Nephron (organoid): ENCODE results near the gene KLHDC1.
"Not testable (repeated sequence)": the region's sequence is repeated elsewhere in the genome, so short reads cannot be mapped to it uniquely, and the experiment has no call there.

Experiments
- H3K27ac Mint-ChIP-seq, 3 experiments: 2 replicates each; pipeline ENCODE4 v1.8.0; 2020; ENCODE audit warnings: mixed read lengths in 3 of 3, mild to moderate bottlenecking in 2 of 3, moderate library complexity in 1 of 3
- H3K27me3 Mint-ChIP-seq: 2 replicates; pipeline ENCODE4 v1.8.0; 2021; ENCODE audit warnings: low read depth, mild to moderate bottlenecking, moderate library complexity, mixed read lengths
- H3K36me3 Mint-ChIP-seq: 2 replicates; pipeline ENCODE4 v1.8.0; 2020; ENCODE audit warnings: low read depth, mixed read lengths
- H3K4me1 Mint-ChIP-seq: 2 replicates; pipeline ENCODE4 v1.8.0; 2020; ENCODE audit warnings: mixed read lengths
- H3K4me3 Mint-ChIP-seq, 3 experiments: 2 replicates each; pipeline ENCODE4 v1.8.0; 2020; ENCODE audit warnings: mild to moderate bottlenecking in 3 of 3, mixed read lengths in 3 of 3, moderate library complexity in 2 of 3
- H3K9me3 Mint-ChIP-seq: 2 replicates; pipeline ENCODE4 v1.8.0; 2020; ENCODE audit warnings: mixed read lengths
- TF ChIP-seq, protein P1 (sequence below), 3 experiments: fragments of 200-600 bp; sonication (generic); IDR thresholded peaks; one replicate each; pipeline ENCODE4 v1.5.0; 2021; ENCODE audit warnings: antibody characterized with exemption in 3 of 3; ENCODE audit not compliant: unreplicated experiment in 3 of 3

KLHDC1 gene

DNA sequence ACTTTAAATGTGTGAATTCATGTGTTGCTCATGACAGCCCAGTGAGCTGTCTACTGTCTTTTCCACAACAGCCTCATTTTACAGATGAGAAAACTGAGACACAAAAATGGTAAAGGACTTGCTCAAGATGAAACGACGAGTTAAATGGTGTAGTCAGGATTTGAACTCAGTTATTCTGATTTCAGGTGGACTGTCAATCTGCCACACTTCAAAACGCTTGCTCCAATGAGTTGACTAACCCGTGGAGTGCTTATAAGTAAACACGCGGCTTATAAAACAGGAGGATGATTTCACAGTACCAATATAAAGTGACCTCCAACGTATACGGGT is 4.3 kb upstream of the KLHDC1 start:
- no peaks in the 10 kb centered on the region for H3K9me3 Mint-ChIP-seq
- H3K27me3 Mint-ChIP-seq = peaks cover 3% of the 10 kb centered on the region
- H3K4me1 Mint-ChIP-seq = peaks cover 22% of the 10 kb centered on the region
- no peaks in the 10 kb centered on the region for H3K36me3 Mint-ChIP-seq
- TF ChIP-seq, protein P1, sequence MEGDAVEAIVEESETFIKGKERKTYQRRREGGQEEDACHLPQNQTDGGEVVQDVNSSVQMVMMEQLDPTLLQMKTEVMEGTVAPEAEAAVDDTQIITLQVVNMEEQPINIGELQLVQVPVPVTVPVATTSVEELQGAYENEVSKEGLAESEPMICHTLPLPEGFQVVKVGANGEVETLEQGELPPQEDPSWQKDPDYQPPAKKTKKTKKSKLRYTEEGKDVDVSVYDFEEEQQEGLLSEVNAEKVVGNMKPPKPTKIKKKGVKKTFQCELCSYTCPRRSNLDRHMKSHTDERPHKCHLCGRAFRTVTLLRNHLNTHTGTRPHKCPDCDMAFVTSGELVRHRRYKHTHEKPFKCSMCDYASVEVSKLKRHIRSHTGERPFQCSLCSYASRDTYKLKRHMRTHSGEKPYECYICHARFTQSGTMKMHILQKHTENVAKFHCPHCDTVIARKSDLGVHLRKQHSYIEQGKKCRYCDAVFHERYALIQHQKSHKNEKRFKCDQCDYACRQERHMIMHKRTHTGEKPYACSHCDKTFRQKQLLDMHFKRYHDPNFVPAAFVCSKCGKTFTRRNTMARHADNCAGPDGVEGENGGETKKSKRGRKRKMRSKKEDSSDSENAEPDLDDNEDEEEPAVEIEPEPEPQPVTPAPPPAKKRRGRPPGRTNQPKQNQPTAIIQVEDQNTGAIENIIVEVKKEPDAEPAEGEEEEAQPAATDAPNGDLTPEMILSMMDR (IDR thresholded peaks at IDR 0.05; ENCODE audit: unreplicated experiment in 3 of 3) = no peak
- peak overlapping the region; percentile 92 to 93 (median 92) for H3K4me3 Mint-ChIP-seq
- peak overlapping the region; percentile 95 to 98 (median 98) for H3K27ac Mint-ChIP-seq

DNA sequence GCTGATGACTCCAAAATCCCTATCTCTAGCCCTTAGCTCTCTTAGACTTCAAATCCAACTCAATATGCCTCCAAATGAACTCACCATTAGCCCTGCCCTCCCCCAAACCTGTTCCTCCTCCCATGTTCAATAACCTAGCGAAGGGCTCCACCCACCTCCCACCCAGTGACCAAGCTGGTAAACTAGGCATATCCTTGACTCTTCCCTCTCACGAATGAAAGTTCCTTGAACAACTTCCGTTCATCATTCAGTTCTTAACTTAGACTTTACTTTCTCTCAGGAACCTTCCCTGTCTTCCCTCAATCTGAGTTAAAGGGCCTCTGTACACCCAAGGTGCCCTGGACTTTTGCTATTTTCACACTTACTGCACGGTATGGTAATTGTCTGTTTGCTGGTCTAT is 1.9 kb upstream of the KLHDC1 start:
- H3K9me3 Mint-ChIP-seq = no peaks in the 10 kb centered on the region
- TF ChIP-seq, protein P1 (IDR thresholded peaks at IDR 0.05; ENCODE audit: unreplicated experiment in 3 of 3) = no peak
- H3K27me3 Mint-ChIP-seq = peaks cover 3% of the 10 kb centered on the region
- H3K27ac Mint-ChIP-seq = peak overlapping the region; percentile 97 to 98 (median 98)
- no peaks in the 10 kb centered on the region for H3K36me3 Mint-ChIP-seq
- peak overlapping the region; percentile 78 to 88 (median 83) for H3K4me3 Mint-ChIP-seq
- H3K4me1 Mint-ChIP-seq = peaks cover 22% of the 10 kb centered on the region

DNA sequence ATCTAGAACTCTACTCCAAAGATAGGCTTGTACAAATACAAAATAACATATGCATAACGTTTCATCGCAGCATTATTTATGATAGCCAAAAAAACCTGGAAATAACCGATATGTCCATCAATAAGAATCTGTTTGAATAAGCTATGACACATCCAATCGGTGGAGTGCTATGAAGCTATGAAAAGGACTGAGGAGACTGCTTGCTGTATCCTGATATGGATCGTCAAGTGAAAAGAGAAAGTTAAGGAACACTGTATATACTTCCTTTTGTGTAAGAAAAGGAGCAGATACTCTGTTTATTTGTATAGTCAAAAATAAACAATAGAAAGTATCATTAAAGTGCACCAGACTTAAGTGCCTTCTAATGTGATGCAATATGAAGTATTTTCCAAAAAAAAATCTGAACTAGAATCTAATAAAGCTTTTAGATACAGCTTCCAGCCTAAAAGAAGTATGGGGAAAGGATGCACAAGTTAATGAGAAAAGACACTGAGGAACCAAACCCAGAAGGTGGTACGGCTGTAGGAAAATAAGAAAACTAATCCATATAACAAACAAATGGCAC is 645 bp upstream of the KLHDC1 start:
- H3K27me3 Mint-ChIP-seq = peaks cover 3% of the 10 kb centered on the region
- peak overlapping the region; percentile 97 to 98 (median 98) for H3K27ac Mint-ChIP-seq
- TF ChIP-seq, protein P1 (IDR thresholded peaks at IDR 0.05; ENCODE audit: unreplicated experiment in 3 of 3) = no peak

DNA sequence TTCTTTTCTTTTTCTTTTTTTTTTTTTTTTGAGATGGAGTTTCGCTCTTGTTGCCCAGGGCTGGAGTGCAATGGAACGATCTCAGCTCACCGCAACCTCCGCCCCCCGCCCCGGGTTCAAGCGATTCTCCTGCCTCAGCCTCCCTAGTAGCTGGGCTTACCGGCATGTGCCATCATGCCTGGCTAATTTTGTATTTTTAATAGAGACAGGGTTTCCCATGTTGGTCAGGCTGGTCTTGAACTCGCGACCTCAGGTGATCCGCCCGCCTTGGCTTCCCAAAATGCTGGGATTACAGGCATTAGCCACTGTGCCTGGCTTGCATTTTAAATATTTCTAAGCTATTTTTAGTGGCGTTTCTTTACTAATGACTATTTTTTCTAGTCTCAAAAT is 810 bp downstream of the KLHDC1 start:
- Mint-ChIP-seq H3K4me3 (peak overlapping the region; percentile 78 to 88 (median 83)), H3K4me1 (peaks cover 17% of the 10 kb centered on the region), H3K27ac (peak overlapping the region; percentile 97 to 98 (median 98))
- not testable (repeated sequence) for H3K36me3 Mint-ChIP-seq, H3K27me3 Mint-ChIP-seq, H3K9me3 Mint-ChIP-seq

More for the DNA sequence above, 645 bp upstream of the KLHDC1 start:
- no peaks in the 10 kb centered on the region for H3K9me3 Mint-ChIP-seq
- H3K4me1 Mint-ChIP-seq = peaks cover 18% of the 10 kb centered on the region
- H3K4me3 Mint-ChIP-seq = peak overlapping the region; percentile 78 to 88 (median 83)
- no peaks in the 10 kb centered on the region for H3K36me3 Mint-ChIP-seq

DNA sequence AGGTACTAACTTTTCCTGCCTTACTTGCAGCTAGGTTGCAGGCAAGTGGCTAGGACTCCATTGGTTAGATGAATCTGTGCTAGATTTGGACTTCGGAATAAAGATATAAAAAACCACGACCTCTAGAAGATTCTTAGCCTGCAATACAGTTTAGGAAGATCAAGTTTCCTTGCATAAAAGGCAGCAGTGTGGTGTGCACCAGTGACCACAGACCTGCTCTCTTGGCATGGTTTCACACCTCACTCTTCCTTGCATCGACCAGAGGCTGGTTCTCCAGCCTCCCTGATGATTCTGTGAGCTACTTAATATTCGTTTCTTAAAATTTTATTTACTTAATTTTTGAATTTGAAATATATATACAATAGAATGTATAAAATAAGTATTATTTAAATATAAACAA is 9.8 kb downstream of the KLHDC1 start:
- no peaks in the 10 kb centered on the region for H3K27me3 Mint-ChIP-seq
- no peak overlapping the region for H3K27ac Mint-ChIP-seq
- H3K4me3 Mint-ChIP-seq = no peak overlapping the region
- H3K9me3 Mint-ChIP-seq = no peaks in the 10 kb centered on the region
- TF ChIP-seq, protein P1 (IDR thresholded peaks at IDR 0.05; ENCODE audit: unreplicated experiment in 3 of 3) = no peak
- no peaks in the 10 kb centered on the region for H3K4me1 Mint-ChIP-seq
- peaks cover 4% of the 10 kb centered on the region for H3K36me3 Mint-ChIP-seq

DNA sequence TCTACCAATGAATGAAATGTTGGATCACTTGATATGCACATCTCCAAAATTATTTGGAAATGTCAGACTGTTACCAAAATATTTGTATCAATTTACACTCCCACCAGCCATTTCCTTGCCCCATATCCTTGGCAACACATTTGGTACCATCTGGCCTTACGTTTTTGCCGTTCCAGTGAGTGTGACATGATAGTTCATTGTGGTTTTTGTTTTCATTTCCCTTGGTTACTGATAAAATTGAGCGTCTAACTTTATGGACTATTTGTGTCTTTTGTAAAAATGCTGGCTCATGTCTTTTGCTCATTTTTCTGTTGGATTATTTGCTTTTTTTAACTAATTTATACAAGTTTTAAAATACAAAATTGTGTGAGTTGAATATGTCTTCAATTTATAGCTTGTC is 11.0 kb downstream of the KLHDC1 start:
- Mint-ChIP-seq H3K36me3 (peaks cover 4% of the 10 kb centered on the region), H3K4me1 (no peaks in the 10 kb centered on the region), H3K27me3 (no peaks in the 10 kb centered on the region), H3K27ac (no peak overlapping the region), H3K9me3 (no peaks in the 10 kb centered on the region), H3K4me3 (no peak overlapping the region)
- TF ChIP-seq, protein P1 (IDR thresholded peaks at IDR 0.05; ENCODE audit: unreplicated experiment in 3 of 3) = no peak

DNA sequence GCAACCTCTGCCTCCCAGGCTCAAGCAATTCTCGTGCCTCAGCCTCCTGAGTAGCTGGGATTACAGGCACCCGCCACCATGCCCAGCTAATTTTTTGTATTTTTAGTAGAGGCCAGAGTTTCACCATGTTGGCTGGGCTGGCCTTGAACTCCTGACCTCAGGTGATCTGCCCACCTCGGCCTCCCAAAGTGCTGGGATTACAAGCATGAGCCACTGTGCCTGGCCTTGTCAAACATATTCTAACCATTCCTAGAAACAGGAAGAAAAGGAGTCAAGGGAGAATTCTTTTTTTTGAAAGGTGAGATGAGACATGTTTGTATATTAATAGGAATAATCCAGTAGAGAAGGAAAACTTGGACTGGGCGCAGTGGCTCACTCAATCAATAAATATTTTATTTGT is 11.6 kb downstream of the KLHDC1 start:
- not testable (repeated sequence) for H3K4me1 Mint-ChIP-seq, H3K4me3 Mint-ChIP-seq, H3K27ac Mint-ChIP-seq, H3K27me3 Mint-ChIP-seq, H3K9me3 Mint-ChIP-seq, H3K36me3 Mint-ChIP-seq

DNA sequence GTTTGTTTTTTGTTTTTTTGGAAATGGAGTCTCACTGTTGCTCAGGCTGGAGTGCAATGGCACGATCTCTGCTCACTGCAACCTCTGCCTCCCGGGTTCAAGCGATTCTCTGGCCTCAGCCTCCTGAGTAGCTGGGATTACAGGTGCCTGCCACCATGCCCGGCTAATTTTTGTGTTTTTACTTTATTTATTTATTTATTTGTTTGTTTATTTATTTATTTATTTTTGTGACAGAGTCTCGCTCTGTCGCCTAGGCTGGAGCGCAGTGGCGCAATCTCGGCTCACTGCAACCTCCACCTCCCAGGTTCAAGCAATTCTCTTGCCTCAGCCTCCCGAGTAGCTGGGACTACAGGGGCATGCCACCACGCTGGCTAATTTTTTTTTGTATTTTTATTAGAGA is 18.1 kb downstream of the KLHDC1 start:
- H3K36me3 Mint-ChIP-seq, H3K4me3 Mint-ChIP-seq, H3K9me3 Mint-ChIP-seq, H3K27ac Mint-ChIP-seq, H3K27me3 Mint-ChIP-seq, H3K4me1 Mint-ChIP-seq: not testable (repeated sequence)
